Mononuclear cell (primary cell): Measurements from ENCODE around the gene GALNT9. TPM values are rescaled to one million over a fixed set of nuclear protein-coding genes. Genes with fewer than 3 reads are reported as not detected.
"Not testable (repeated sequence)": the region's sequence is repeated elsewhere in the genome, so short reads cannot be mapped to it uniquely, and the experiment has no call there.

Experiments used
- H3K27me3 ChIP-seq: 2 replicates; pipeline ENCODE4 v1.6.0; 2011; ENCODE audit warnings: low read length, control low read depth; ENCODE audit not compliant: insufficient read depth
- H3K4me1 ChIP-seq: 2 replicates; pipeline ENCODE4 v1.5.1; 2011; ENCODE audit warnings: mild to moderate bottlenecking, low read length, control low read depth; ENCODE audit not compliant: insufficient read depth
- H3K4me3 ChIP-seq: 2 replicates; pipeline ENCODE4 v1.5.1; 2011; ENCODE audit warnings: mild to moderate bottlenecking, low read length, moderate library complexity
- H3K9me3 ChIP-seq: 2 replicates; pipeline ENCODE4 v1.5.1; 2011; ENCODE audit warnings: low read depth, mild to moderate bottlenecking, control low read depth, low read length
- total RNA-seq: library from RNA; depleted of rRNA; stranded (reverse); fragments of >200 nt; gene quantifications from one replicate; pipeline ENCODE4 v1.2.3, GENCODE V29; 2012

The GALNT9 gene
- total RNA-seq, 1 donor = 0.63 TPM

DNA sequence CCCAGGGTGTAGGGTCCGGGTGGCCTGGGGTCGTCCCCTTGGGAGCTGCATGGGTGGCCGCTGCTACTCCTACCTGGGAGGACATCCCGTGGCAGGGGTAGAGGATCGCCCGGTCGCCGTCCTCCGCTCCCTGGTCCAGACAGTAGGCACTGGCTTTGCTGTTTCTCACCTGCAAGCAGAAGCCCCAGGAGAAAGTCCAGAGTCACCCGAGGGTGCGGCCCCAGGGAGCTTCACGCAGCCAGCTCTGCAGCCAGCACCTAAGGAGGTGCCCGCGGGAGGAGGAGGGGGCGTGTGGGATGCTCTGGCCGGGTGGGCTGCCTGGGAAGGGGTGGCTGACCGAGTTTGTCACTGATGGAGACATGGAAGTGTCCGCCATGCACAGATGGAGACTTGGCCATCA lies 130.3 kb downstream of the GALNT9 start:
- Histone ChIP-seq H3K27me3 (no peaks in the 10 kb centered on the region), H3K4me1 (no peaks in the 10 kb centered on the region), H3K4me3 (no peak overlapping the region), H3K9me3 (no peaks in the 10 kb centered on the region)

- H3K4me1 ChIP-seq = no peaks in the 10 kb centered on the region
- no peaks in the 10 kb centered on the region for H3K27me3 ChIP-seq
- H3K4me3 ChIP-seq = no peak overlapping the region
- H3K9me3 ChIP-seq = no peaks in the 10 kb centered on the region
These were observed 131.6 kb downstream of the GALNT9 start for GRCh38 chr12:132197581-132198354.

DNA sequence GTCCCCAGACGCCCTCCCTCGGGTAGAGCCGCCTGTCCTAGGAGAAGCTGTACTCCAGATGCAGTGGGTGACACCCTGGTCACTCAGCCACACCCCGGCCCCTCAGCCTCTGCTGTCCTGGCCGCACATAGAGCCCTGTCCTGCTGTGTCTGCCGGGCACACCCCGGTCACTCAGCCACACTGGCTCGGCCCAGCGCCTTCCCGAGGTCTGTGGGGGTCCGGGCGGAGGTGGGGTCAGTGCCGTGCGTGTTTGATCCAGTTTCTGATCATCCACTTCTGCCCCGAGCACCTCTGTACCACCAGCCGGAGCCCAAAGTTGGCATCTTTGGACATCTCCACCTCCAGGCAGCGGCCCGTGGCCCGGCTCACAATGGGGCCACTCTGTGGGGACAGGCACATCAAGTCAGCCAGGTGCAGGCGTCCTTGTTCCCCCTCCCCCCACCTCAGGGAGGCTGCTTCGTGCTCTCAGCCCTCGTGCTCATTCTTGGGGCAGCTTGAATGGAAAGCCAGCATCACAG lies 132.5 kb downstream of the GALNT9 start:
- Histone ChIP-seq H3K9me3 (no peaks in the 10 kb centered on the region), H3K27me3 (no peaks in the 10 kb centered on the region), H3K4me1 (no peaks in the 10 kb centered on the region), H3K4me3 (no peak overlapping the region)

- Histone ChIP-seq H3K27me3 (no peaks in the 10 kb centered on the region), H3K4me3 (no peak overlapping the region), H3K9me3 (no peaks in the 10 kb centered on the region), H3K4me1 (no peaks in the 10 kb centered on the region)
These were observed 133.1 kb downstream of the GALNT9 start for GRCh38 chr12:132196038-132196872.

- H3K9me3 ChIP-seq, H3K4me1 ChIP-seq, H3K4me3 ChIP-seq, H3K27me3 ChIP-seq: not testable (repeated sequence)
These were observed 134.1 kb downstream of the GALNT9 start for GRCh38 chr12:132195242-132195641.

- H3K4me1 ChIP-seq = peaks cover 10% of the 10 kb centered on the region
- no peaks in the 10 kb centered on the region for H3K27me3 ChIP-seq
- H3K4me3 ChIP-seq = no peak overlapping the region
- no peaks in the 10 kb centered on the region for H3K9me3 ChIP-seq
These were observed 134.8 kb downstream of the GALNT9 start for GRCh38 chr12:132194556-132194955.

- Histone ChIP-seq H3K4me3 (no peak overlapping the region), H3K27me3 (no peaks in the 10 kb centered on the region), H3K4me1 (peaks cover 13% of the 10 kb centered on the region), H3K9me3 (no peaks in the 10 kb centered on the region)
These were observed 135.3 kb downstream of the GALNT9 start for GRCh38 chr12:132194056-132194455.

DNA sequence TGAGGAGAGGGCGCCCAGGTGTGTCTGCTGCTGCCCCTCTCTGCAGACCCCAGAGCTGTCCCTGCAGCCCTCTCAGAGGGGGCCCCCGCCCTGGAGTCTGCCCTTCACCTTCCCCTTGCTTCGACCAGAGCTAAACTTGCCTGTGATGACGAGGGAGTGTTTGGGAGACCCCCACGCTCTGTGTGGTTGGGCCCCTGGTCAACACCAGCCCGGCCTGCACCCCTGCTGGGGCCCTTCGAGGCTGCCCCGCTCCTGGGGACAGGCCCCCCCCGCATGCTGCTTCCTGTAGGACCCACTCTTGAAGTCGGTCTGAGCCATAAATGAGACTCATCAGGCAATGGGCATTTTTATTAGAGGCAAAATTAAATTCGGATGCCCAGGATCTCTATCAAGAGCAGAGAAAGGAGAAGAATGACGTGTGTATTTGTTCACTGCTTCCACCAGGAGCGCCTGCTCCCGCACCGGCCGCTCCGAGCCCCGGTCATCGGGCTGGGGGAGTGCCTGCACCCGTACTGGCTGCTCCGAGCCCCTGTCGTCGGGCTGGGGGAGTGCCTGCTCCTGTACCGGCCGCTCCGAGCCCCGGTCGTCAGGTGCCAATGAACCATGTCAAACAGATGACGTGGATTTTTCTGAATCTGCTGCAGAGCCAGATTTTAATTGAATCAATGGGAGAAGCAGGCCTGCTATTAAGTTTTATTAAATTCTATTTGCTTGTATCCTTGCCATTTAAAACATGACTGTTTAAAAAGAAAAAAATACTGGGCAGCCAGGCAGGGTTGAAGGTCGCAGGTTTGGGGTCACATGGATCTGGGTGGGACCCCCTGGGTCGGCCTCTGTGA lies 137.5 kb downstream of the GALNT9 start:
- H3K4me3 ChIP-seq = no peak overlapping the region
- peaks cover 25% of the 10 kb centered on the region for H3K4me1 ChIP-seq
- no peaks in the 10 kb centered on the region for H3K9me3 ChIP-seq
- H3K27me3 ChIP-seq = no peaks in the 10 kb centered on the region

DNA sequence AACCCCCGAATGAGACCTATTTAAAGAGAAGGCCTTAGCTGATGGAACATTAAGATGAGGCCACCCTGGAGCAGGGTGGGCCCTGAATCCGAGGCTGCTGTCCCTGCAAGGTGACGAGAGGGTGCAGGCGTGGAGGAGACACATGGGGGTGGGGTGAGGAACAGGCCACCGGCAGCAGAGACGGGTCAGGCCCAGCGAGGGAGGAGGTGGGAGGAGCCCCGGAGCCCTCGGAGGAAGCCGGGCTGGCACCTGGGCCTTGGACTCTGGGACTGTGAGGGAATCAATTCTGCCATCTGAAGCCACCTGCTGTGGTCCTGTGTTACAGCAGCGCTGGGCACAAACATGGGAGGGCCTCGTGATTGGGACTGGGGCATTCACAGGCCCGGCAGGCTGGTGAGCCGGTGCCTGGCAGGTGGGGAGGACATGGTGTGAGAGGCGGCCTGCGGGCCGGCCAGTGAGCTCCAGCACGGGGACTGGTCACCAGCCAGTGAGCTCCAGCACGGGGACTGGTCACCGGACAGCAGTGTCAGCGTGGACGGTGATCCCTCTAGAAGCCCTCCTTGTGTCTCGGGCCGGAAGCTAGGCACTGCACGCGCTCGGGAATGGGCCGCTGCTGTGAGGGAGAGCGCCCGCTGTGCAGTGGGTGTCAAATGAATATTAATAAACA lies 138.4 kb downstream of the GALNT9 start:
- H3K4me1 ChIP-seq = peaks cover 34% of the 10 kb centered on the region
- no peaks in the 10 kb centered on the region for H3K9me3 ChIP-seq
- H3K27me3 ChIP-seq = no peaks in the 10 kb centered on the region
- H3K4me3 ChIP-seq = no peak overlapping the region

GRCh38 chr12:132190012-132190755 lies 139.2 kb downstream of the GALNT9 start:
- Histone ChIP-seq H3K4me1 (peaks cover 42% of the 10 kb centered on the region), H3K4me3 (peak overlapping the region; percentile 47), H3K27me3 (no peaks in the 10 kb centered on the region), H3K9me3 (no peaks in the 10 kb centered on the region)

GRCh38 chr12:132189378-132190011 lies 139.9 kb downstream of the GALNT9 start:
- Histone ChIP-seq H3K4me3 (peak overlapping the region; percentile 47), H3K9me3 (no peaks in the 10 kb centered on the region), H3K4me1 (peaks cover 42% of the 10 kb centered on the region), H3K27me3 (no peaks in the 10 kb centered on the region)

DNA sequence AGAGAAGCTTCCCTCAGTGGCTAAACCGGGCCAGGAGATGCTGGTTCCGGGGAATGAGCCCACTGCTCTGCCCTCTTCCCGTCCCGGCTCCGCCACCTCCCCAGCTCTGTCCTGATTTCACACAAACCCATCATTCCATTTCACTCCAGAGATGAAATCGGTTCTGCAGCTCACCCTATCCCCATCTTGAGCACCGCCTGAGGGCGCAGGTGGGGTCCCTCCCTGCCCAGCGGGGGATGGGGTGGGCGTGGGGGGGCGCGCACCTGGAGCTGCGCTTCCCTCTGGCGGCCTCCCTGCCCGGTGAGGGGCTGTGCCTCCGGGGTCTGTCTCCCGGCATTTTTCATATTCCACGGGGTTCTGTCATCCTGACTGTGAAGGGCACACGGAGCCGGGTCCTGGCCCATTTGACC lies 140.5 kb downstream of the GALNT9 start:
- Histone ChIP-seq H3K4me1 (peaks cover 42% of the 10 kb centered on the region), H3K4me3 (peak overlapping the region; percentile 47), H3K9me3 (no peaks in the 10 kb centered on the region), H3K27me3 (no peaks in the 10 kb centered on the region)

DNA sequence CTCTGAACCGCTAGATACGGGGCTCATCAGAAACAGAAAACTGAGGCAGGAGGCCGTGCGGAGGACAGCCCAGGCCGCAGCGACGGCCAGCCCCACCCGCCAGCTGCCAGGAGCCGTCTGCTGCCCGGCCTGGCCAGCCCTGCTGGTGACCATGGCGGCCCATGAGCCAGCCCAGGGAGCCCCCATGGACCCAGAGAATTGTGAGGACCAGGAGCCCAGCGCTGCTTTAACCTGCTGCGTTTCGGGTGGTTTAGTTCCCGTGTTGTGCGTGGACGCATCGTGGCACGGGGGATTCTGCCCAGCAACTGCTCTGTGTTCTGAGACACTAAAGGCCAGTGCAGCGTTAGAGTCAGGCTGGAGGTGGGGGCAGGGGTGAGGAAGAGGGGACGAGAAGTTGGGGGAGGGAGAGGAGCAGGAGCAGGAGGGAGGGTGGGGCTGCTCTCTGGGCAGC lies 140.9 kb downstream of the GALNT9 start:
- Histone ChIP-seq H3K9me3 (no peaks in the 10 kb centered on the region), H3K27me3 (no peaks in the 10 kb centered on the region), H3K4me3 (no peak overlapping the region), H3K4me1 (peaks cover 42% of the 10 kb centered on the region)
